GM21367 (cell line): ENCODE measurements around the gene KIF26B.

ENCODE experiments used
- ATAC-seq: cut with Tn5 transposase; IDR thresholded peaks from one replicate; pipeline ENCODE4 v1.9.1; 2021; ENCODE audit not compliant: unreplicated experiment

KIF26B gene

DNA sequence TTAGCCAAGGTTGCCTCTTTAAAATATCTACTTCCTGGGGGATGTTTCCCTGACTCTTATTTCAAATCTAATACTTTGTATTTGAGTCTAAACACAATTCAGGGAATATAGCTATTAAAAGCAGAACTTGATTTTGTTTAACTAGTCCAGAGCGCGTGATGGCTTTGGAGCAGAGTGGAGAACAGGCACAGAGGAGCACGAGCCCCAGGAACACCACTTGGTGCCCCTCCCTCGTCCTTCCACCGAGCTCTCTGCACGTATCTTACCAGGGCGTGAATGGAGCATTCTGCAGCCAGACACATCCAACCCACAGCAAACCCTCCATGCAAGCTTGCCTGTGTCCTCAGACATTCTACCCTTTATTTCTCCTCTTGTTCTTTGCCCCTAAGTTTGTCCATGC, 14.1 kb downstream of the KIF26B start:
- no peak for ATAC-seq

DNA sequence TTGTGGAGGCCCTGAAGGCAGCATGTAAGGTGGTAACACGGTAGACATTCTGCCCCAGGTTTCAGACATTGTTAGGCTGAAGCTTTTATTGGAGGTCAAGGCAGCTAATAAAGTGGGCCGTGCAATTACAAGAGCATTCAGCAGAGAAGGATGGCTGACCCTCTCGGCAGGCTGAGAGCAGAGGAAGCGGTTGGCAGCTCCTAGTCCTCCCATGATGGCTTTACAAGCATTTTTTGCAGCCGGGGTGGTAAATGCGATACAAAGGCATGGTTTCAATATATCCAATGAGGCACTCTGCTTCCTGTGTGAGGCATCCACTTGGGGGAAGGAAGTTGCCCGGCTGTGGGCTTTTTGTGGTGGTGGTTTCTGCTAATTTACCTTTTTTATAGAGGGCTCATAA, 14.6 kb downstream of the KIF26B start:
- no peak for ATAC-seq

DNA sequence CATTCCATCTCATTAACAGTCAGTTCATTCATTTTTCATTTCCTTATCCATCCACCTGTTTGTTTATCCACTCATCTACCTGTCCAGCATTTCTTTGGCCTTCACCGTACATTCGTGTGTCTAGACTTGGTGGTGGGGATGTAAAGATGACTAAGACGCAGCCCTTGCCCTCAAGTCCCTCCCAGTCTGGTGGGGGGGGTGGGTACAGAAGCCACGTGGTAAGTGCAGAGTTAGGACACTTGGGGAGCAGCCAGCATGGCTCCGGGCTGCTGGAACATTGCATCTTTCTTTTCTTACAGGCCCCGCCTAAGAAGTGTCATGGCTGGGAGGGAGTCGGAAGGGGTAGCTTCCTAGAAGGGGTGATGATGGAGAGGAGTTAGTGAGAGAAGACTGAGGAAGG, 17.2 kb downstream of the KIF26B start:
- no peak for ATAC-seq

DNA sequence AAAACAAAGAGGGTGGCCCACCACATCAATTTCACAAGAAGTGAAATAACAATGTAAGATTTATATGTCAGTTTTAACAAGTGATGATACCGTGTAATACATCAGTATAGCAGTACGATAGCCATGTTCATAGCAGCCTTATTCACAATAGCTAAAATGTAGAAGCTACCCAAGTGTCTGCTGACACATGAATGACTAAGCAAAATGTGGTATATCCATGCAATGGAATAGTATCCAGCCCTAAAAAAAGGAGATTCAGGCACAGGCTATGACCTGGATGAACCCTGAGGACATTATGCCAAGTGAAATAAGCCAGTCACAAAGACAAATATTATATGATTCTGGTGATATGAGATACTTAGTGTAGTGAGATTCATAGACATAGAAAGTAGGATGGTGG, 18.0 kb downstream of the KIF26B start:
- no peak for ATAC-seq

DNA sequence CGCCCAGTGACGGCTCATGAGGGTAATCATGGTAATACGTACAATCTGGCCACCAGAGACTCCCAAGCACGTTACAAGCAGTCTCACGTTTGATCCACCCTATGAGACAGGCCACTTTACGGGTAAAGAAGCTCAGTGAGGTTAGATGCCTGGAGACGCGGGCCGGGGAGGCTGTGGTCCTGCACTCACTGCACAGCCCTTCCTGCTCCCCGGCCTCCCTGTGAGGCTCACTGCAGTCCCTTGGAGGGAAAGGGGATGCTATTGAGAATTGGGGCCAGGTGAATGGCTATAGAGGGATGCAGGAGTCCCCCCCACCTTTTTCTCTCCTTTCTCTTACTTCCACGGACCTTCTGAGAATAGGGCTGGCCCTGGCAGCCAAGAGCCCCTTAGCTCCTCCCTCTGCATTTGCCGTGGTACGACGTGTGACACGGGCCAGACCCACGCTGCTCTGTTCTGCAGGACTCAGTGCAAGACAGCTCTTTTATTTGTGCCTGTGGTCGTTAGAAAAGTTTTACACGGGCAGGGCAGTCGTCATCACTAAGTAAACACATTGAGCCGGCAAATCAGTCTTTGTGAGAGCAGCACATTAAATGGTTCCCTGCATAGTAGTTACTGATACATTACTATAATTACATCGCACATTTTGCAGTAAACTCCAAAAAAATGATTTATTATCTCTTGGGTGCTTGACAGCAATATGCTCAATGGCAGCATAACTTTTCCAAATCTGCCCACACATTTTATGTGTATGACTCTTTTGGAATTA, 18.8 kb downstream of the KIF26B start:
- ATAC-seq: no peak

DNA sequence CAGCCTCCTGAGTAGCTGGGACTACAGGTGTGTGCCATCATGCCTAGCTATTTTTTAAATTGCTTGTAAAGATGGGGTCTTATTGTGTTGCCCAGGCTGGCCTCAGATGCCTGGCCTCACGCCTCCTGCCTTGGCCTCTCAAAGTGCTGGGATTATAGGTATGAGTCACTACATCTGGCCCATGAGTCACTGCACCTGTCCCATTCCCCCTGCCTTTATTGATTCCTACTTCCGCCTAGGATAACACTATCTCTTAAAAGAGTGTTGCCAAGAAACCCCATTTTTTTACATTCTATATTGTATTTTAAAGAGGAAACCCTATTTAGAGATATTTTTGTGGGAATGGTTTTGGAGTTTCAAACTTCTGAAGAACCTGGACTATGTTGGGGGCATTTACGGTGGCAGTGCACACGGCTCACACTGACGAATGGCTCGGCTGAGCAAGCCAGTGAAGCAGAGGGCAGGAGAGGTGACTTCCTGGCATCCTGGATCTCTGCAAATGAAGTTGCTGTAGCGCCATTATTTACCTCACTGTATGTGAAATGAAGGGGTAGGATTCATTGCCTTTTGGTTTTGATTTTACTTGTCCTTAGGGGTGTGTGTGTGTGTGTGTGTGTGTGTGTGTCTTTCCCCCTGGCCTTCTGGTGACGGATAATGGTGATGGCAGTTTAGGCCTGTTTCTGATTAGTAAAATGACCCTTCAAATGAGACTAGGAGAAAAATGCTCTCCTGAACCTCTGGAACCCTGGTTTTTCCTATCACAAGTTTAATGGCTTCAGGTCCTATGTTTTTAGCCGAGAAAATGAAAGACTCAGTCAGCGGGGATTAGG, 22.5 kb downstream of the KIF26B start:
- no peak for ATAC-seq

DNA sequence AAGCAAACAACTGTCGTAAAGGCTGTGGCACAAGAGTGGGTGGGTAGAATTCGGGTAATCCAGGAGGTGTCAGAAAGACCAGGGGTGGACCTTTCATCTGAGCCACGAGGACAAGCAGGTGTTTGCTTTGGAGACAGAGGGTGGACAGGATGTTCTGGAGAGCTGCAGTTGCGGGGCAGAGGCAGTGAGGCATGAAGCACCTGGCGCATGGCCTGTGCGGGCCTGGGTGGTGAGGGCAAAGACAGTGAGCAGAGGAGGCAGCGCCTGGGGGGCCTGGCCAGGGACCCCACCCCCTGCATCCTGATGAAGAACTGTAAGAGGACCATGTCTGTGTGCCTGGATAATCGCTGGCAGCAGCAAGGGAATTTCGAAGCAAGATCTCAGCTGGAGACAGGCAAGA, 24.9 kb downstream of the KIF26B start:
- no peak for ATAC-seq

DNA sequence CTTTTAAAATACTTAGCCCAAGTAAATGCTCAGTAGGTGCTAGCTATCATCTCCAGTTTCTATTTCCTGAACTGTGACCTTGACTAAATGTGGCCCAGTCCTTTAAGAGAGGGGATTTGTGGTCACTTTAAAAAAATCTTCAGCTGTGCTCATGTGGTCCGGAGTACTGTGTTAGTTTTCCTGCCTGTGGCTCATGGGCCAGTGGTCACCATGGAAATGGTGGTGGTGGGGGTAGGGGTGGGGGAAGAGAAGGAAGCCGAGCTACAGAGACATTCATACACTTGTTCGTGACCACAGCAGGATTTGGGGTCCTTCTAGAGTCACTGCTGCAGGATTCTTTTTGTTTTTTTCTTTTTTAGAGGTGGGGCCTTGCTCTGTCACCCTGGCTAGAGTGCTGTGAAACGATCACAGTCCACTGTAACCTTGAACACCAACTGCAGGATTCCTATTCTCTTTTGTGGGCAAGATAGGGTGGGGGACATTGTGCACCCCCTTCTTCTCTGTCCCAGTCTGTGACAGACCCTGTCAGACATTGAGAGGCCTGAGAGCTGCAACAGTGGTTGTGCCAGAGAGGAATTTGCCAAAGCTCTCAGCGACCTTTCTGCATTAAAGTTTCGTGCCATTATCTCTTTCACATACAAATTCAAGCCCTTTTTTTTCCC, 25.8 kb downstream of the KIF26B start:
- ATAC-seq: no peak

DNA sequence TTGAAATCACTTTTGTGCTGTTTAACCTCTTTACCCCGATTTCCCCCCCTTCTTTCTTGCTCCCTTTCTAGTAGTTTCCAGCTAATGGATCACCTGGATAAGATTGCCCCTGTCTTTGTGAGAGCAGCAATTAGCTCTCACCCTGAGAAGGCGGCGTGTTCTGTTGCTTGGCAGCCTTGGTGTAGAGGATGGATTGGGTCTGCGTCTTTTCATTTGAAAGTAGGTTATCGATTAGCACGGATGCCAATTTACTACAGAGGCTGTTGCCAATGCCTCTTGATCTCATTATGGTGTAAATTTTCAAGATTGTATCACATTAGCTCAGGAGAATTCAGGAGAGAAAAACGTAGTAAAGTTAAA, 26.4 kb downstream of the KIF26B start:
- no peak for ATAC-seq

DNA sequence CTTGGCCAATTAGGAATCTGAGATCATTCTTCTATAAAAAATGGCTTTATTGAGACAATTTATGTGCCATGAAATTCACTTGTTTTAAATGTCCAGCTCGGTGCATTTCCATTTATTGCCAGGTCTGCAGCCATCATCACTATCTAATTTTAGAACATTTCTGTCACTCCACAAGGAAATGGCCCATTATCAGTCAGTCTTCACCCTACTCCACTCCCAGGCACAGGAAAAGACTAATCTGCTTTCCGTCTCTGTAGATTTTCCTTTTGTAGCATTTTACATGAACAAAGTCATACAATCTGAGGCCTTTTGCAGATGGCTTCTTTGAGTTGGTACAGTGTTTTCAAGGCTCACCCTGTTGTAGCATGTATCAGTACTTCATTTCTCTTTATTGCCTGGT, 27.2 kb downstream of the KIF26B start:
- ATAC-seq: no peak

DNA sequence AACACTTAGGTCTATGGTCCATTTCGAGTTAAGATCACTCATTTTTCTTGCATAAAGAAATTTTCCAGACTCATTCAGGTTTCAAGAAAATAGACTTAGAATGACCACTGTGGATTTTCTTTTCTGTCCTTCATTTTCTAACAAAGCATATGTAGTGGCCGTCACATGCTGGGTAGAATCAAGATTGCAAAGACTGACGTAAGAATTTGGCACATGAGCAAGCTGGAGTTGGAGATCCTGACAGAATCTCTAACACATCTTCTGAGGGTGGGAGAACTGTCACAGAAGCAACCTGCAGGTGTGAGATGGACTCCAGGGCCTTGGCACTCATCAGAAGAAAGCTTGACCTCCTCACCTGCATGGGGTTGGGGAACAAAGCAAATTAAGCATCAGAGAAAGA, 28.6 kb downstream of the KIF26B start:
- ATAC-seq: no peak

DNA sequence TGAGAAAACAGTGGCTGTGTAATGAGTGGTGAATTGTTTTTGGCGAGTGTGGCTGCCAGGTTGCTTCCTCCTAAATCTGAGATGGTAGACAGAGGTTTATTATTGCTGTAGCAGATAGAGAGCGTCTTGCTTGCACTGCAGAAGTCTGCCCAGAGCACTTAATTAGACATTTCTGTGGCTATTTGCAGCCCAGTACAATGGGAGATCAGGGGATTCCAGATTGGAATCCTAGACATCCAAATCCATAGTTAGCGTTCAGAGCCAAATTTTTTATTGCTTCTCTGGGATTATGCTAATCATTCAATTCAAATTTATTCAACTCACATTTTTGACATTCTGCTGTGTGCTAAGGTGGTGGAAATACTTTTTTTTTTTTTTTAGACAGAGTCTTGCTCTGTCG, 30.0 kb downstream of the KIF26B start:
- ATAC-seq: no peak

DNA sequence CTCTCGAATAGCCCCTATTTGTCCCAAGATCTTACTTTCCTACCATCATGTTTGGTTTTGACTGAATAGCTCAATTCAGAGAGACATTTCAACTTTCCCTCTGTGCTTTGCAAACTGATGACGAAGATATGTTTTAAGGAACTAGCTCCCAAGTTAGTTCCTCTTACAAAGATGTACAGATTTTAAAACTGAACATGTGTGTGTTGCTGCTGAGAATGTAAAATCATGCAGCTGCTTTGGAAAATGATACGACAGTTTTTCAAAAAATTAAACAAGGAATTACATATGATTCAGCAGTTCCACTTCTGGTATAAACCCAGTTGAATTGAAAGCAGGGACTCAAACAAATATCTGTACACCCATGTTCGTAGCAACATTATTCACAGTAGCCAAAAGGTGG, 33.6 kb downstream of the KIF26B start:
- no peak for ATAC-seq

DNA sequence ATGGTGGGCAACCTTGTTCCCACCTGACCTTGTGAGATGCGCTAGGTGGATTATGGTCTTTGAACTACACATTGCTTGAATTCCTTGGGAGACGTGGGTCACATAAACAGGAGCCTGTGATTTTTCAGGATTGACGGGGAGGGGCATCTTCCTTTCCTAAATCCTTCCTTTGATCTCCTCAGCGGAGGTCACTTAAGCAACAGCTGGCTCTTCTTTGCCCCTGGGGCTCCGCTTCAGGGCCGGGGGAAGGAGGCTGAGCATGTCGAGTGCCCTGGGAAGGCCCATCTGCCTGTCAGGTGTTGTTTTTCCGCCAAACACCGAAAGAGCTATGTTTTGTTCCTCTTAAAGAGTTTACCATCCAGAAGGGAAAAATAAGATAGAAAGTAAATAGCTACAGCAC, 40.6 kb downstream of the KIF26B start:
- no peak for ATAC-seq

DNA sequence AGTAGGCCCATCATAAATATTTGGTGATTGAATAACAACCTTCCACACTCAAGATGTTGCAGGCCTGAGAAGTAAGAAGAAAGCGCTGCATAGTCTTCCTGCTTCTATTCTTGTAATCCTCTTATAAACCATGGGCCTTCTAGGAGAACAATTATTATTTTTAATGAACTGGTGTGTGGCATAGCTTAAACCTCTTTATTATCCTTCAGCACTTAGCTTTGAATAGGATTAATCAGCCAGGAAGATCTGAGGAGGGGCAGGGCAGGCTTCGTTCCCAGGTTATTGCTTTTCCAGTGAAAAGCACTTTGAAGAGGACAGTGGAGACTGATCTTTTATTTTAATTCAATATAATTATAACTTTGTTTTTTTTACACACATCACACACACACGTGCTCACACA, 42.3 kb downstream of the KIF26B start:
- ATAC-seq: no peak

DNA sequence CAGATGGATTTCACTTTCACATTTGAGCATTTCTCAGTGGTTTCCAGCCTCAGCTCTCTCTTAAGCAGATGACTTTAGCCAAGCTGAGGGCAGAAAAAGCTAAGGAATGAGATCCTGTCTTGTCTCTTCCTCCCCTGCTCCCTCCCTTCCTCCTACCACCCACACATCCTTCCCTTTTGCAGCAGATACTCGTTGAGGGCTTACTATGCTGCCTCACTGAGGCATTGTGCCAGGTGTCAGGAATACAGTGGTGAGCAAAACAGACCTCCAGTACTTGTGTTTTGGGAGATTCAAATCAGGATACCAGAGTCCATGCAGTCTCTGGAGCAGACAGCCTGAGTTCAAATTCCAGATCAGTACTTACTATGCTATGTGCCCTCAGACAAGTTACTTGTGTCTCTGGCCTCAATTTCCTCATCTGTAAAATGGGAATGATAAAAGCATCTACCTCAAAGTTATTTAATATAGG, 43.2 kb downstream of the KIF26B start:
- ATAC-seq: no peak

DNA sequence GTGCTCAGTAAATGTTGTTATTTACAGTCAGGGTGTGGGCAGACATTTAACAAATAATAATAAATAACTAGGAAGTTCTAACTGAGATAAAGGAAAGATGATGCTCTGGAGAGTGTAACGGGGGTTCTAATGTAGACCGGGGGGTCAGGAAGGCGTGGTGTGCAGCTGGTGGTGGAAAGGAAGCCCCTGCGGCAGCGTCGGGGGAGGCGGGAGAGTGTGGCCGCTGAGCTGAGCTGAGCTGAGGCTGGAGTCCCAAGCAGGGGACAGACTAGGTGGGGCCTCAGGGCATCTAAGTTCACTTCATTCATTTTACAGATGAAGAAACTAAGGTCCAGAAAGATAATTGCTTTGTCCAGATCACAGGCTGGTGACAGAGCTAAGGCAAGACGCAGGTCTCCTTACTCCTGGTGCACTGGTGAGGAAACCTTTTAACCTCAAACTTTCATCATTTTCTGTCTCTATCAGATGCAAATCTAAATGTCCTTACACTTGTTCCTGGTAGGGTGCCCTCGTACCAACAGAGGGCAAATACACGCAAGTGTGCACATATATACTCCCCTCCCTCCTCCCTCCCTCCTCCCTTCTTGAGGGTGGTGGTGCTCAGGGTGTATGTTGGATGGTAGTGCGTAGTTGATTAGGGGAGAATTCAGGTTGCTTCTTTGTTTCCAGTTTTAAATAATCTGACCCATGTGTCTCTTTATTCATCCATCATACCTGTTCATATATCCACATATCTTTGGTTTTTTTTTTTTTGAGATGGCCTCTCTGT, 44.1 kb downstream of the KIF26B start:
- ATAC-seq: no peak

DNA sequence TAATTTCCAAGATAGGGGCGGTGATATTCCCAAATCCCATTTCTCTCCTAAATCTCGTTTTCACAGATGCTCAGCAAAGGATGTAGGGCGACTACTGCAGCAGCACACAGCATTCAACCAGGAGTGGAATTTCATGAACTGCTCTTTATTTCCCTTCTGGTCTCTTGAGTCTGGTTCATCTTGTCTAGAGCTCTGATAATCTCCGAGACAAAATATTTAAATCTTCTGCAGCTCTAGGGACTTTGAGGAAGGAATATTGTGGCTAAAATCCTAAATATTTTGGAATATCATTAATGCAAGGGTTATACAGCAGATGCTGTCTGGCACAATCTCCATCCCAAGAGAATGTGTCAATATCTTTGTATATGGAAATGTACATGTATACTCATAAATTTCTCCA, 45.4 kb downstream of the KIF26B start:
- no peak for ATAC-seq

DNA sequence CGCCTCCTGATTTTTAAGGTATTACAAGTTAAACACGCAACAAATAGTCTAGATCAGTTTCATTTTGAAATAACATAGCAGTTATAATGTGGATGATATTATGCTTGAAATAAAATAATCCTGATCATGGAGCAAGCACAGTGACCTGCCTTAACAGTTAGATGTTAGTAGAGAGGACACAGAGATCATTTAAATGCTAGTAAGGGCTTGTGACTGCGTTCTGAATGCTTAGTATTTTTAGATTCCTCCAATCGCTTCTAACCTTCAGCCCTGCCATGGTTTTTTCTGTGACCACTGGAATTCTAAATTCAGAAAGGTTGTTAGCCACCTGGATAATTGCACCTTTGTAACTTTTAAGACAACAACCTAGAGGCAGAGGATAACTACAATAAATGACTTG, 46.4 kb downstream of the KIF26B start:
- no peak for ATAC-seq

DNA sequence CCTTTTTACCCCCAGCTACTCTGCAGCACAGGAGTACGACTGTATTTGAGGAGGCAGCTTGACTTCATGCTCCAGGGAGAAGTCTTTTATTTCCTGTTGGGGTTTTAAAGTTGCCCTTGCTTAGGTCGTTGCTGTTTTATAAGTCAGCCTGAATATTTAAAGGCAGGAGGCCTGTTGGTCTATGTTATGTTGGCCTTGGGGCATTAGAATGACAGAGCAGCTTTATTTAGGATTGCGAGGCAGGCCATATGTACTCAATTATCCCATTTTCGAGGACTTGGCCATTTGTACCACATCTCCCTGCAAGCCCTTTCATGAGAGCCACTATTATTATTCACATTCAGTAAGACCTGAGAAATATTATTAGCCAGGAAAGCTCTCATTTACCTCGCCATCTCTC, 47.0 kb downstream of the KIF26B start:
- no peak for ATAC-seq

DNA sequence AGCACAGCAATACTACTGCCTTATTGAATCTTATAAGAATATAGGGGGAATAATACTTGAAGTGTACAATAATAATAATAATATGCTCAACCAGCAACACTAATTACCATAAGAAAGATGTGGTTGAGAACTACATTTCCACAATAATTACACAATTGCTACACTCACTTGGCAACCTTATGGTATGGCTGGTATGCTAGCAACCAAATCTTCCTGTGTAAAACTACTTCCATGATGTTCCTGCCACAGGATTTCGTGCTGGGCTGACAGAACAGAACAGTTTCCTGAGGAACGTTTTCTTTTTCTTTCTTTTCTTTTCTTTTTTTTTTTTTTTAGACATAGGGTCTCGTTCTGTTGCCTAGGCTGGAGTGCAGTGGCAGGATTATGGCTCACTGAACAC, 50.6 kb downstream of the KIF26B start:
- ATAC-seq: no peak
